ENCODE measurements around the gene POGLUT2.

DNA sequence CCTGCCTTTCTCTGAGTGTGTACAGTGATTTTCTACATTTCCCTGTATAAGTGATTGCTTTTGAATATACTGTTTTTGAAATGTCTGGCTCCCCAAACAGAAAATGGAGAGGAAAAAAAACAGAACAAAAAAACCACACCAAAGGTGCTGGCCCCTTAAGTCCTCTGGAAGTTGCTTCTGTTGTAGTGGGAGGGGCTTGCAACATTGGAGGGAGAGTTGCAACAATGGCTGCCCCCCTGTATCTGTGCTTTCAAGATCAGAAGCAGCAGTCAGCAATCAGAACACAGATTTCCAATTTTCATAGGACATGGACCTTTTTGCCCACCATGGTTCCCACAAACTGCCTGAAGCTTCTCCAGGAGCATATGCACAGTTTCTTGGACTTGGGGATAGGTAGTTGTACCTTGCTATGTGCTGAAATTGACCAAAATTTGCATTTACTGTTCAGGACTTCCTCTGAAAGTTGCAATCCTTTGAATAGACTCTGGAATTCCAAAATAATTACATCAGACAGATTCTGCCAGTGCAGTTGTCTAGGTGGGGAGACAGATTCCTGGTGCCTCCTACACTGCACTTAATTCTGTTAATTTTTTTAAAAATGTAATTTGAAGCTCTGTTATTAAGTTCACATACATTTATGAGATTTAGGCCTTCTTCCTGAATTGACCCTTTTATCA lies 14.0 kb upstream of the POGLUT2 start:
- TF ChIP-seq POLR2A (IDR thresholded peaks at IDR 0.05; ENCODE audit: low read length) (no peak), GATA1 (IDR thresholded peaks at IDR 0.05; ENCODE audit: low read depth, low read length) (no peak)

All from erythroblast (primary cell).